Kidney capillary endothelial cell (primary cell): ENCODE measurements around the gene PLPPR1.
"Not testable (repeated sequence)": the region's sequence is repeated elsewhere in the genome, so short reads cannot be mapped to it uniquely, and the experiment has no call there.

Experiments
- DNase-seq: peaks from one replicate; pipeline ENCODE4 v3.0.0-alpha.2; 2018; ENCODE audit warnings: low spot score

Gene PLPPR1

DNA sequence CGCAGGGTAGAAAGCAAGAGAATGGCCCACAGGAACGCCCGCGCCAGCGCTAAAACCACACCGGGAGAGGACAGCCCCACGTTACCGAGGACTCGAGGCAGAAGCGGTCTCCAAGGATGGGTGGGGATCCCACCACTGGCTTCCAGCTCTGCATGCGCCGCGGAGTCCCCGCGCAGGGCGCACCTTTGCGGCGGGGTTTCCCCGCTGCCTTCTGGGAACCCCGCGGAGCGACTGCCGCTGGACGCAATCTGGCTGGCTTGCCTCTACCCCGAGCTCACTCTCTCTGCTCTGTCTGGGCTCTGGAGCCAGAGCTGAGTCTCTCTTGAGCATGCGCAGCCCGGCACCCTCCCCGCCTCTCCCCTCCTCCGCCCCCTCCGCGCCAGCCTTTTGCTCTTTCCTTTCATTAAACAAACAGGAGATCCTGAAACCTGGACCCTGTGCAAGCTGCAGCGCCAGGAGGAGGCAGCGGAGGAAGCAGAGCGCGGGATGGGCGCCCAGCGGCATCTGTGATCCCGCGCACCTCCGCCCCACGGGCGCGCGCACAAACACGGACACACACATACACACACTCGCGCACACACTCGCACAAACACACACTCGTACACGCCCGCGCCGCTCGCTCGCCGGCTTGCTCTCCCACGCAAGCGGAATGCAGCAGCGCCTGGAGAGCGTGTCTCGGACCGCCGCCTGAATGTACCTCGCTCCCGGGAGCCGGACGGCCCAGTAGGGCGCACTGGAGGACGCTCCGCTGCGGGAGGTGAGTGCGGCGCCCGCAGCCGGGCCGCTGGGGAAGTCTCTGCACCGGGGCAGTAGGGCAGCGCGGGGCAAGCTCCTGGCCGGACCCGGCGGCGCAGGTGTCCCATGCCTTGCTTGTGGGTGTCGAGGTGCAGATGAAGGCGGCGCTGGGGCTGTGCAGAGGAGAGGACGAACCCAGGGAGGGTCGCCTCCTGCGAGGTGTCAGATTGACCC is at the start of gene PLPPR1:
Gene PLPPR1 (plus strand): TSS at position 382 of the 969 bp plus-strand sequence.
- peak; percentile 33 for DNase-seq

DNA sequence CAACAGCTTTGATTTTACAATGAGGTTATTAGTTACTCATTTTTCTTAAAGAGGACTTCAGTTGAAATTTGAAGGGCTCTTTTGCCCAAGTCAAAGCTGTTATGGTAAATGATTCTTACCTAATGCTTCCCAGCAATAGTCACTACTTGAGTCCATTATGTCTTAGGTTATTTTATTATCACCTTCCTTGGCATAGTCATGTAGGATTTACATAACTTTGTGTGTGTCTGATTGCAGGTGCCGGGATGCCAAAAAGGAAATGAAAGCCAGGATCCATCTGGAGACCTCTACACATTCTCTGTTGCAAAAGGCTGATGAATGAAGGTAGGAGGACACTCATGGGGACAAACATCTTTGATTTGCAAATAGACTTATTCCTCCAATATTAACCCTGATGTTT is 38.8 kb upstream of the PLPPR1 start:
- DNase-seq, result no peak

DNA sequence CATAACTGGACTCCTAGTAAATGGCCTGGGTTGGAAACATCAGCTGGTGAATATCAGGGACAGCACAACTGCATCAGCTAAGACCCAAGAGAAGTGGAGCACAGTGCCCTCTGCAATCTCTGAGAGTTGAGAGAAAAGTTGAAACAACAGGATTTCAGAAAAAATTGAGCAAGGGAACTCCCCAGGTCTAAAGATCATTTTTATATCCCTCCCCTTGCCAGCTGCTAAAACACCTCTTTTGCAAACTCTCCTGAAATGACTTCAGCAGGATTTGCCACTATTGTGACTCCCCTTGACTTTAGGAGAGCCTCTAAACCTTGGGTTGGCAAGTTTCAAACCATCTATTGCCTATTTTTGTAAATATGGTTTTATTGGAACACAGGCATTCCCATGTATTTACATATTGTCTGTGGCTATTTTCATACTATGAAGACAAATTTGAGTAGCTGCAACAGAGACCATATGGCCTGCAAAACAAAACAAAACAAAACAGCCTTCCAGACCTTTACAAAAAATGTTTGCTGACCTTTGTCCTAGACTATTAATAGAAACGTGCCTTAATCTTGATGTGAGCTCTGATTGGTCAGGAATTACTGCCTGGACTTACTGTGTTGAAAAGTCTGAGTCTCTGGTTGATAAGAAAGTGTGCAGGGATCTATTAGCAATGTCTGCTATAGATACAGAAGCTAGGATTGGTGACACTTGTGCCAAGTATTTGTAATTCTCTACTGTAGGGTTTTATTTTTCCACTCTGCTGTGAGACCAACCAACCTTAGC is 37.7 kb upstream of the PLPPR1 start:
- no peak for DNase-seq

DNA sequence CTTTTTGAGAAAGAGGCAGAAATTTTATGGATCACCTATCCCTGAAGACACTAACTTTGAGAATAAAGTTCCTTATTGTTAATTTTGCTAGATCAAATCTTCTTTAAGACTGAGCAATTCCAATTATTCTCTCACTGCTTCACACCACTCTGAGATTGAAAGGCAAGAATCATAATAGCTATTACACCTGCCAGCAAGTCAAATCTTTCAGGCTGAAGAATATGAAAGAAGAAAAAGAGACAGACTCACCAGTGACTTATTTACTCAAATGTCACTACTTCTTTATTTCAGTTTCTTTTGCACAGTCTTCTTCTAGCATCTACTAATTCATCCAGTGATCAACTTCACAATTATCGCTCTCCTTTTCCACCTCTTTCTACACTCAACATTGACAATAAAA is 35.9 kb upstream of the PLPPR1 start:
- DNase-seq, result no peak

DNA sequence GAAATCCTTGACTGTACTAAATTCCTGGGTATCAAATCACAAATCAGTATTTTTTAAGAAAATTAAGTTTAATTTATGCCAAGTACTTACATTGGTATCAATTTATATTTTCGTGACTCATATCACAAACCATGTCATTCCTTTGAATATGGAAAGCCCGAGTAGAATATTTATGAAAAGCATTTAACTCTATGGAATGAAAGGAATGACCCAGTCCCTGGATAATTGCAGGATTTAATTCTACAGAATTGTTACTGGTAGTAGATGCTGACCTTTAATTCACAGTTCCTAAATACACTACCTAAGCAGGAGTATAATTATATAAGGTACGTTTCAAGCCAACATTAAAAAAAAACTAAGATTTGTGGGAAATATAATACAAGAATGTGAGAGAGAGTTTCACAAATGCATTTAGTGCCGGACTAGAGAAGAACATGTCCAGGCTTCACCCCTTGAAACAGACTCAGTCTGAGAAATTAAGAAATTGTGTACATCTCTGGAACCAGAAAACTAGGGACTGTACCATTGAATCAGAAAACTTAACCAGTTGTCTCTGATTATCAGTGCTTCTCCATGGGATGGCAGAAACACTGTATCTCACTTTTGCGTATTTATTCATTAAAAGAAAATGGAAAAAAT is 28.5 kb upstream of the PLPPR1 start:
- DNase-seq, result no peak

DNA sequence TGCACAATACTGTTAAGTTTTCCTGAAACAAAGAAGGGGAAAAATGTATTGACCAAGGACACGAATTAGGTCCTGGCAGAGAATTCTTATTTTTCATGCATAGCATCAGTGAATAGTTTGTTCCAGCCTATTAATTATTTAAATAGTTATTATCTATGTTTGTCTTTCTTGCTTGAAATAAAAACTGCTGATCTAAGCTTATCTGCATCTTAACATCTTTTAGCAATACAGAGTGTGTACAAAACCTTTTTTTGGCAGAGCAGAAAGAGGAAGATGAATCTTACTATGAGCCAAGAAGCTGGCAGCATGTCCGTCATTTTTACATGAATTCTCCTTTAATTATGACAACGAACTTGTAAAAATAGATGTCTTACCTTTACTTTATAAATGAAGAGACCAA is 23.3 kb upstream of the PLPPR1 start:
- DNase-seq, result no peak

DNA sequence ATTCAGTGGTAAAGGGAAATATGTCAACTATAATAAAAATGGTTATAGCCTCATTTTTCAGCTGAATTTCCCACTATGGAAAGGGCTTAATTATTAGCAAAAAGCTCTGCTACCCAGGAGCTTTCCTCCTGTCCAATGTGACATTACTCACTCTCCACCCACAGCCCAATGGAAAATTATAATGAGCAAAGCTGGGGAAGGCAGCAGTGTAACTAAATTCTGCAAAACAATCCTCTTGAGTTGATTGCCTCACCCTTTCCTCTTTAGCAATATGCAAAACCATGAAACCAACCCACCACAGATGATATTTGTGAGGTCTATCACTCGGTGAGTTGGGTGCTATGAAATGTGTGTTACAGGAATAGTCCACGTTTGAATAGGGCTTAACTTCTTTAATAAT is 14.0 kb upstream of the PLPPR1 start:
- no peak for DNase-seq

DNA sequence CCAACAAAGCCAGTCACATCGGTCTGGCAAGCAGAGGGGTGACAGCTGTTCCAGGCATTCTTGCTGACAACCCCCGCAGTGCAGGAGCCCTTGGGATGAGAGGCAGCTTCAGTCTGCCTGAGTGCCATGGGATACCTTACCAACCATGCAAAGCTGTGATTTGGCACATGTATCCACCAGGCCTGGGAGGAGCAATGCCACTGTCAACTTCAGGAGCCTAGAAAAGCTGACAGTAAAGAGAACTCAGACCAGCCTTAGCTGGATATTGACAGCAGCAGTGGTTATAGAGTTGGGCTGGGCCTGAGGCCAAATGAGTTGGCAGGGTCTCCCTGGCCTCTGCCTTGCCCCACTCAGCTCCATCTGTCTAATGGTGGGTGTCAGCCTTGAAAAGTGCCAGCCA is 10.1 kb upstream of the PLPPR1 start:
- DNase-seq, result no peak

DNA sequence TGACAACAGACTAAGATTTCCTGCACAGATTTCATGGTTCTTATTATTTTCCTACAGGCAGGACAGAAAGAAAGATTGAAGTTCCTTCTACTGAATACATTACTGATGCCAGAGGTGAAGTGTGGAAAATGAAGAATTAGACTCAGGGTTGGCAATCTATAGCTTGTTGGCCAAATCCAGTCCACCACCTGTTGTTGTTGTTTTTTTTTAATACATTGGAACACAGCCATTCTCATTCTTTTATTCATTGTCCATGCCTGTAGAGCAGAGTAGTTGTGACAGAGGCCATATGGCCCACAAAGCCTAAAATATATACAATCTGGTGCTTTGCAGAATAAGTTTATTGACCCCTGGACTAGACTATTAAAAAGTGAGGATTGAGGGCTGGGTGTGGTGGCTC is 5.8 kb upstream of the PLPPR1 start:
- DNase-seq, result no peak

DNA sequence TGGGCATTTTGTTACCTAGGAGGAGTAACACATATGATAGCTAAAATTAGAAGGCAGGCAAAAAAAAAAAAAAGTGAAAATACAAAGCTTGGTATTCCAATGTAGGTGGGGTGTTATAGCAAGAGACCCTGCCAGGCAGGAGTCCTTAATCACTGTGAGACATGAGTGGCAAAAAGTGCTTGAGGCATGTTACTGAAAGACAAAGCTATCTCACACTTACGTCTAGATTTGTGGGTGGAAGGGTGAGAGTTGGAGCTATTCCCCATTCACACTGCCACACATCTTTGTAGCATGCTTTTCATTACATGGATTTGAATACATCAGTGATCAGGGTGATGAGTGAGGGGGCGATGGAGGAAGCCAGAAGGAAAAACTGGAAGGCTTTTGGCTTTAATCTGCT is 2.6 kb upstream of the PLPPR1 start:
- no peak for DNase-seq

DNA sequence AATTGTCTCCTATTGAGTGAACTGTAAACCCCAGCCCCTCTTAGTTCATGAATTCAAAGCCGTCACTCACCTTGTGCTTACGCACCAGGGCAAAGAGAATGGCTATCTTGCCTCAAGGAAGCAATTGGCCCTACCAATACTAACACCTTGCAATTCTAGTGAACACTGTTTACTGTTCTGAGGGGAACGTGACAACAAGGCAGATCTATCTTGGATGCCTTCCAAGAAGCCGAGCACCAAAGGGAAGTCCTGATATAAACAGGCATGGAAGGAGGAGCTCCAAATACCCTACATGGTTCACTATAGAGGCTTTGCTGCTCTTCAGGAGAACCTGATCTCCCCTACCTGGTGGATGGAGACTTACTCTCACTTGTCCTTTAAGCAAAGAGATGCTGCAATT is 1.7 kb upstream of the PLPPR1 start:
- DNase-seq, result no peak

DNA sequence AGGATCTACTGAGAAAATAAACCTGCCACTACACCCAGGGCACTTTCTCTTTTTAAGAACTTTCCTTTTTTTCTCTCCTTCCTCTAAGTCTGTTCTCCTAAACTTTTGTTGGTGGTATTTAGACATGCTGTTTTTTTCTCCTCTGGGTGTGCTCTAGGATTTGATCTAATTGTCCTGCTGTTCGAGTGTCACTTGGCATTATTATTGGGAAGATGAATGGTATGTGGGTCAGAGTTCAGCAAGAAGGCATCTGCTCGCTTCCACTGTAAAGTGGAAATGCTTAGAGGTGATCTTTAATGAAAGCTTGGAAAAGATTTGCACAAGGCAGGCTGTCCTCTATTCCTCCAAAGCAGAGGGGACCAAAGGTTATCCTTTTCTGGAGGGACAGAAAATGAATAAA is 1.3 kb upstream of the PLPPR1 start:
- no peak for DNase-seq

DNA sequence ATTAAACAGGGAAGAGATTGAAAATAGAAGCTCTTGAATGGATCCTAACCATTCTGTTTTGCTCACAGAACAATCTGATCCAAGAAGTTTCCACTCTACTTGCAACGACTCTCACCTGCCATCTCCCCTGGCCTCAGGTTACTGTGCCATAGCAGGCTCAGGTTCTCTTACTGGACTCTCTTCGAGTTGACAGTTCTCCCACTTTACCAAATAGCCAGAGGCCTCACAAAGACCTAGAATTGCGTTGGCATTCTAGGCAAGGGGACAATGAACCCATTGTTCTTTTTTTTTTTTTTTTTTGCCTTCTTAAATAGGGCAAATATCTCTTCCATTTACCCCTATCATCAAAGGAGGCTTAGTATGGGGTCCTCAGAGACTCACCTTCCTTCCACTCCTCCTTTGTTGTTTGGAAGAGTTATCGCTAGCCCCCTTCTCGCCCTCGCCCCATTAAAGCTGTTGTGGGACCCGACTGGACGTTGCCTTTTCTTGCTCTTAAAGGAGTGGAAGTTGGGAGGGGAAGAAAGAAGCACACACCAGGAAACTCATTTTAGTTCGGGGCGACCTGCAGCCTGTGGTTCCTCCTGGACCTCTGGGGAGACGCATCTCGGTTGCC is 688 bp upstream of the PLPPR1 start:
- no peak for DNase-seq

DNA sequence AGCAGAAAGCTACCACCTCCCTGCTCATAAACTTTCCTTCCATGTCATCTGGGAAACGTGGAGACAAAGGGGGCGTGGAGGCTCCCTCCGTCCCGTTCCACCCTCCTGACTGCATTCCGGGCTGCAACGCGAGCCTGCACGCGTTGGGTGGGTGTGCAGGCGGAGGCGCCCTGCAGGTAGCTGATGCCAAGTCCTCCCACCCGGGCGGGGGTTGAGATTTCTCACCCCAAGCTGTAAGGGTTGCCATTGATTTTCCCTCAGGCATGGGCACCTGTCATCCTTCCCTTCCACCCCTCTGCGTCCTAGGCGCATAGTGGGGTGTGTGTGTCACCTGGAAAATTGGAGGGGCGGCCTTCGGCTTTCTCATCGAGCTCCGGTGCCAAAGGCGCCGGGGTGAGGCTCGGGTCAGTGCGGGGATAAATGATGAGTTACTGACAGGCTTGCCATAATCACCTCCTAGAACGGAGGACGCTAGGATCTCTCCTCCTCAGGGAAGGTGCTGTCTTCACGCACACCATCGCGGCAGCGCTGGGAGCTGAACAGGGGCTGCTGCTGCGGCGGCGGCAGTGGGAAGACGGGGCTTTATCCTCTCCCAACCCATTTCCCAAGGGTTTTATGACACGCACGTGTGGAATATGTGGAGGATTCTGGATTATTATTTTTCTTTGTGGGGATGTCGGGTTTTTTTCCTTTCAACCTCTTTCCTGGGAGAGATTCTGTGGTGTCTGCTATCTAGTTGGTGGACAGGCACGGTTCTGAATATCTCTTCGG is 973 bp downstream of the PLPPR1 start:
- DNase-seq, result no peak

DNA sequence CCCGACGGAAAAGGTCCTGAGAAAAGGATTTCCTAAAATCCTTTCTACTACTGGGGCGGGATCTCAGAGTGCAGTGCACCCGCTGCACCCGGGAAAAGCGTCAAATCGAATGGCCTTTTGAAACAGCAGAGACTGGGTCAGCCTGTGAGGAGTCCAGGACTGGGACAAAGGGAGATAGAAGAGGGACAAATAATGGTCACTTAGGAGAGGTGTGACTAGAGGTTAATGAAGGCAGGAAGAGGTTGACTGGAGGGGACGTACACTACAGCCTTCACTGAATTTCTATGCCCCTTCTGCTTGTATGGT is 1.5 kb downstream of the PLPPR1 start:
- DNase-seq, result no peak

DNA sequence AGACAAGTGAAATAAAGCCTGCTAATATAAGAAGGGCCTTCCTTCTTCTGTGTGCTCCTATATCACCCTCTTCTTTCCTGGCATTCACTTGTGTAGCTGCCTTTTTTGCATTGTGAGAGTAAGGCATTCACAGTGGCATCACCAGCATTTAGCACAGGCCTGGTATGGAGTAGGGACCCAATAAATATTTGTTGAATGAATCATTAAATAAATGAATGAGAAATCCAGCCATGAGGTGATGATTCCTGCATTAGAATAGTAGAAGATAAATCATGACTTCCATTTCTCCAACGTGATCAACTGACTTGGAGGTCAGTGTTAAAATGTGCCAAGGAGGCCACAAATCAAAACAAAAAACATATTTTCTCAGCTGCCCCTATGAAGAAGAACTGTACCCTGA is 3.9 kb downstream of the PLPPR1 start:
- no peak for DNase-seq

DNA sequence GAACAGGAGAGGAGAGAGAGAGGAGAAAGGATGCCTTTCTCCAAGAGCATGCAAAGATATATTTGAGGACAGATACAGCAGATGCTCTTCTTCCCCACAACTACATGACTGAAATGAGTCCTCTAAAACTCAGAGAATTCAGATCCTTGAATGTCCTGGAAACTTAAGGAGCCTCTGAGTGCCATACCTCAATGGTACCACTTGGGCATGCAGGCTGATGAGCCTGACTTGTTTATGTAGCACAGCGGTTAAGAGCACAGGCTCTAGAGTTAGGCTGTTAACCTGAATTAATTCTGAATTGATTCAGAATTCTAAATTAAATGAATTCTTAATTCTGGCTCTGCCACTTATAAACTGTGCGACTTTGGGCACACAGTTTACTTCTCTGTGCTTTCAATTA is 5.7 kb downstream of the PLPPR1 start:
- no peak for DNase-seq

DNA sequence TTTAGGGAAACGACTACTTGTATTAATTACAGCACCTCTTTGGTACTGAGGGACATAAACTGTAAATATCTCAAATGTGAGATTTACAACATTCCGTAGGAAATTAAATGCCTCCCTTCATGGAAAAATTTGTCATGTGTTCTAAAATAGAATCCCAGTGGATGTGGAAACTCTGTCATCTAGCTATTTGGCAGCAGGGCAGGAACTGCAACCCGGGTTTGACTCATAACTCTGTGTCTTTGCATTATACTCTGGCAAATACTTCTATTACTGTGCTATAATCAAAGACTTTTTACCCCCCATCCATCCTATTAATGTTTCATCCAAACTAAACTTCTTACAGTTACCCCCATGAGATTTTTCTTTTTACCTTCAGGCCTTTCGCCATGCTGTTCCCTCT is 6.6 kb downstream of the PLPPR1 start:
- peak; percentile 48 for DNase-seq

DNA sequence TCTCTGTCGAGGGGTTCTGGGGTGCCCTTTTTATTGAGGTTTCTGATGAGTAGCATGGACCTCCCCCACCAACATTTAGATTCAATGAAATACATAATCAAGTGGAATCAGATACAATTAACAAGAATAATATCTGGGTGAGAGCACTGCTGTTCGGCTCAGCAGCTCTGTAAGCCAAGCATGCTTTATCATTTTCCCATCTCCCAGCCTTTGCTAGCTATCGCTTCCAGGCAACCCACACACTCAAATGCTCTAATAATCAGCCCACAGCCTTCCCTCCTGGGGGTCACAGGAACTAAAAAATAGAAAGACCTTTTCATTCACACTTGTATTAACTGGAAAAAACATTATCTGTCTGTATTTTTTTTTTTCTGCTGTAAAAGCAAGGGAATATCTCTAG is 8.9 kb downstream of the PLPPR1 start:
- DNase-seq, result no peak

DNA sequence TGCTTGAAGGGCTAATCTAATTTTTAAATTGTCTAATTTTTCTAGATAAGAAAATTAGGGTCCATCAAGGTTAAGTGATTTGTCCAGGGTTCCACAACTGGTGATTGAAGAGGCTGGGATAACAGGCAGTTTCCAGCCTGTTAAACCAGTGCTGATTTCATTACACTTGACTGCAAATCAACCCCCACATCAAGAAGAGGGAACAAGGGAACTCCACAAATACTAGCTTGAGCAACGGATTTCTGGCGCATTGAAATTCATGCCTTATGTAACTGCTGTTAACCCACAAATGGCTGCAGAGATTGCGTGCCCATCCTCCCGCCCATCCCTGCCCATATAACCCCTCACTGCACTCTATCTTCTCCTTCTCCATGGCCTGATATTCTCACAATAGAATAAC is 10.0 kb downstream of the PLPPR1 start:
- DNase-seq, result no peak

DNA sequence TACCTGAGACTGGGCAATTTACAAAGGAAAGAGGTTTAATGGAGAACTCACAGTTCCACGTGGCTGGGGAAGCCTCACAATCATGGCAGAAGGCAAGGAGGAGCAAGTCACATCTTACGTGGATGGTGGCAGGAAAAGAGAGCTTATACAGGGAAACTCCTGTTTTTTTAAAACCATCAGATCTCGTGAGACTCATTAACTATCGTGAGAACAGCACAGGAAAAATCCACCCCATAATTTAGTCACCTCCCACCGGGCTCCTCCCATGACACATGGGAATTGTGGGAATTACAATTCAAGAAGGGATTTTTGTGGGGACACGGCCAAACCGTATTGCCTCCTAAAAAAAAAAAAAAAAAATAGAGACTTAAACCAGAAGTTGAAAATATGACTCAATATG is 11.1 kb downstream of the PLPPR1 start:
- not testable (repeated sequence) for DNase-seq
